NCI-H146 (cell line): ENCODE data around the gene POU6F2.

ENCODE experiments used
- DNase-seq: peaks from one replicate; lab custom pipeline; 2025; lab: John Stamatoyannopoulos, UW

The POU6F2 gene

GRCh38 chr7:39509436-39509835 lies 531.7 kb downstream of the POU6F2 start:
- no peak for DNase-seq

GRCh38 chr7:39509912-39510311 lies 532.2 kb downstream of the POU6F2 start:
- DNase-seq = no peak

GRCh38 chr7:39510864-39511354 lies 533.2 kb downstream of the POU6F2 start:
- DNase-seq = no peak

- no peak for DNase-seq
These were observed 538.0 kb downstream of the POU6F2 start for GRCh38 chr7:39515534-39516228.

GRCh38 chr7:39516498-39516897 lies 538.8 kb downstream of the POU6F2 start:
- no peak for DNase-seq

GRCh38 chr7:39517240-39517639 lies 539.5 kb downstream of the POU6F2 start:
- DNase-seq = no peak
